ENCODE measurements around the gene IGFL1.

IGFL1 gene

GRCh38 chr19:46265217-46265828, 35.8 kb downstream of the IGFL1 start:
- TF ChIP-seq FOXP2 (optimal IDR thresholded peaks at IDR 0.05; ENCODE audit: borderline replicate concordance, extremely low read depth, extremely low read length, insufficient read depth) (no peak), TAF1 (IDR thresholded peaks at IDR 0.05; ENCODE audit: borderline replicate concordance, insufficient read depth, low read length) (no peak), POLR2AphosphoS5 (IDR thresholded peaks at IDR 0.05; ENCODE audit: low read depth, low read length) (no peak), SIN3A (IDR thresholded peaks at IDR 0.05; ENCODE audit: borderline replicate concordance, insufficient read depth, low read length) (no peak), REST (IDR thresholded peaks at IDR 0.05; ENCODE audit: insufficient read depth in 1 of 2, low read depth in 2 of 2, low read length in 2 of 2) (no peak)

GRCh38 chr19:46269101-46269500, 39.6 kb downstream of the IGFL1 start:
- TF ChIP-seq POLR2AphosphoS5 (IDR thresholded peaks at IDR 0.05; ENCODE audit: low read depth, low read length) (no peak), FOXP2 (optimal IDR thresholded peaks at IDR 0.05; ENCODE audit: borderline replicate concordance, extremely low read depth, extremely low read length, insufficient read depth) (no peak), TAF1 (IDR thresholded peaks at IDR 0.05; ENCODE audit: borderline replicate concordance, insufficient read depth, low read length) (no peak), REST (IDR thresholded peaks at IDR 0.05; ENCODE audit: insufficient read depth in 1 of 2, low read depth in 2 of 2, low read length in 2 of 2) (no peak), SIN3A (IDR thresholded peaks at IDR 0.05; ENCODE audit: borderline replicate concordance, insufficient read depth, low read length) (no peak)

GRCh38 chr19:46270521-46271256, 41.1 kb downstream of the IGFL1 start:
- TF ChIP-seq FOXP2 (optimal IDR thresholded peaks at IDR 0.05; ENCODE audit: borderline replicate concordance, extremely low read depth, extremely low read length, insufficient read depth), result no peak
- no peak for TF ChIP-seq TAF1 (IDR thresholded peaks at IDR 0.05; ENCODE audit: borderline replicate concordance, insufficient read depth, low read length)
- no peak for TF ChIP-seq POLR2AphosphoS5 (IDR thresholded peaks at IDR 0.05; ENCODE audit: low read depth, low read length)
- TF ChIP-seq REST (IDR thresholded peaks at IDR 0.05; ENCODE audit: insufficient read depth in 1 of 2, low read depth in 2 of 2, low read length in 2 of 2), result no peak
- no peak for TF ChIP-seq SIN3A (IDR thresholded peaks at IDR 0.05; ENCODE audit: borderline replicate concordance, insufficient read depth, low read length)

- TF ChIP-seq SIN3A (IDR thresholded peaks at IDR 0.05; ENCODE audit: borderline replicate concordance, insufficient read depth, low read length) (no peak), FOXP2 (optimal IDR thresholded peaks at IDR 0.05; ENCODE audit: borderline replicate concordance, extremely low read depth, extremely low read length, insufficient read depth) (no peak), REST (IDR thresholded peaks at IDR 0.05; ENCODE audit: insufficient read depth in 1 of 2, low read depth in 2 of 2, low read length in 2 of 2) (no peak), POLR2AphosphoS5 (IDR thresholded peaks at IDR 0.05; ENCODE audit: low read depth, low read length) (no peak), TAF1 (IDR thresholded peaks at IDR 0.05; ENCODE audit: borderline replicate concordance, insufficient read depth, low read length) (no peak)
These were observed 42.1 kb downstream of the IGFL1 start for GRCh38 chr19:46271481-46272197.

All from PFSK-1 (cell line).